ENCODE measurements around the gene PROSER2.

GRCh38 chr10:11861341-11861740 lies 38.2 kb downstream of the PROSER2 start:
- TF ChIP-seq PATZ1 (CRISPR knock-in tag; IDR thresholded peaks at IDR 0.05; ENCODE audit: borderline replicate concordance): no peak
- no peak for TF ChIP-seq ZFP3 (CRISPR knock-in tag; IDR thresholded peaks at IDR 0.05)
- TF ChIP-seq GLIS3 (CRISPR knock-in tag; IDR thresholded peaks at IDR 0.05): no peak
- TF ChIP-seq CREB5 (CRISPR knock-in tag; IDR thresholded peaks at IDR 0.05; ENCODE audit: low read depth): no peak
- TF ChIP-seq BACH2 (CRISPR knock-in tag; IDR thresholded peaks at IDR 0.05; ENCODE audit: borderline replicate concordance): no peak
- TF ChIP-seq ISL1 (CRISPR knock-in tag; IDR thresholded peaks at IDR 0.05): no peak
- TF ChIP-seq TCF4 (CRISPR knock-in tag; IDR thresholded peaks at IDR 0.05; ENCODE audit: borderline replicate concordance): no peak
- TF ChIP-seq ZFP30 (CRISPR knock-in tag; IDR thresholded peaks at IDR 0.05): no peak
- TF ChIP-seq CSDC2 (CRISPR knock-in tag; IDR thresholded peaks at IDR 0.05): no peak
- no peak for TF ChIP-seq ZNF8 (CRISPR knock-in tag; IDR thresholded peaks at IDR 0.05)
- TF ChIP-seq SNAI2 (CRISPR knock-in tag; IDR thresholded peaks at IDR 0.05): no peak
- TF ChIP-seq RARB (CRISPR knock-in tag; IDR thresholded peaks at IDR 0.05): no peak
